Sigmoid colon (tissue), 7 donors: Measurements from ENCODE around the gene KCNG2. TPM values are rescaled to one million over a fixed set of nuclear protein-coding genes. Genes with fewer than 3 reads are reported as not detected.

Experiments used
- DNase-seq: peaks from one replicate; pipeline ENCODE4 v3.0.0-alpha.2; 2019
- H3K27ac ChIP-seq, 4 donors: fragments of 200-600 bp; sonication (generic); one replicate each; pipeline ENCODE4 v1.5.1; 2016 to 2019; ENCODE audit warnings: mild to moderate bottlenecking in 1 of 4
- H3K27me3 ChIP-seq, 3 donors: fragments of 200-600 bp; sonication (generic); one replicate each; pipeline ENCODE4 v1.5.1; 2019; ENCODE audit warnings: mild to moderate bottlenecking in 1 of 3
- H3K36me3 ChIP-seq, 4 donors: fragments of 200-600 bp; sonication (generic); one replicate each; pipeline ENCODE4 v1.5.1; 2016 to 2019
- H3K4me1 ChIP-seq, 4 donors: fragments of 200-600 bp; sonication (generic); one replicate each; pipeline ENCODE4 v1.5.1; 2017 to 2019
- H3K4me3 ChIP-seq, 4 donors: fragments of 200-600 bp; sonication (generic); one replicate each; pipeline ENCODE4 v1.5.1; 2017 to 2019; ENCODE audit warnings: mild to moderate bottlenecking in 2 of 4, moderate library complexity in 1 of 4
- H3K9me3 ChIP-seq, 4 donors: fragments of 200-600 bp in 3 of 4; sonication (generic) in 3 of 4; one replicate each; pipeline versions ENCODE4 v1.5.1 to v1.6.1; 2013 to 2019
- CTCF ChIP-seq, 4 experiments: fragments of 450-650 bp in 3 of 4; fragments of 200-600 bp in 1 of 4; IDR thresholded peaks; one replicate each; pipeline ENCODE4 v1.5.1; 2016 to 2019; ENCODE audit warnings: antibody characterized with exemption in 4 of 4, mild to moderate bottlenecking in 3 of 4, moderate library complexity in 2 of 4
- EP300 ChIP-seq, 4 donors: sonication (generic); formaldehyde crosslinking; IDR thresholded peaks; one replicate each; pipeline ENCODE4 v1.6.1; 2017; ENCODE audit warnings: antibody characterized with exemption in 4 of 4
- POLR2A ChIP-seq, 2 donors: fragments of 450-650 bp; IDR thresholded peaks; one replicate each; pipeline ENCODE4 v1.6.1; 2016; ENCODE audit warnings: antibody characterized with exemption in 2 of 2, mild to moderate bottlenecking in 2 of 2, moderate library complexity in 2 of 2
- POLR2AphosphoS5 ChIP-seq, 4 donors: sonication (generic); formaldehyde crosslinking; IDR thresholded peaks; one replicate each; pipeline ENCODE4 v1.6.1; 2017; ENCODE audit warnings: antibody characterized with exemption in 4 of 4
- WGBS, 2 donors: extraction: QIAGEN DNeasy Blood & Tissue Kit; methylation state at CpG; one replicate each; pipeline ENCODE4 v1.1.7; 2013; 5-methylcytosine and 5-hydroxymethylcytosine counted together
- intact Hi-C: fragments of 100-400 bp; cut with DNase I; formaldehyde crosslinking; loops from one replicate; pipeline ENCODE4 v1.15.1; 2023
- polyA plus RNA-seq, 3 donors: library from polyadenylated mRNA; stranded (reverse); fragments of 200-250 nt; gene quantifications; one replicate each; pipeline ENCODE4 v1.2.3, GENCODE V29; 2013
- total RNA-seq, 4 donors: library from RNA; depleted of rRNA; stranded (reverse); fragments of >200 nt; gene quantifications; one replicate each; pipeline ENCODE4 v1.1.0, GENCODE V29; 2016
- donor health status: healthy with polysubstance abuse.
- donor health status: Bipolar disorder and iron deficiency.
- donor health status: healthy.

Gene KCNG2
- total and polyA plus RNA-seq, 7 donors: 0.15 to 0.41 TPM; not detected in 5

GRCh38 chr18:79789091-79789891 lies 8.4 kb upstream of the KCNG2 start:
- H3K9me3 ChIP-seq: no peaks in the 10 kb centered on the region
- peak; percentile 60 for DNase-seq
- 93 to 94% methylated on average over 54 of the region's 54 CpGs for WGBS, 2 donors

GRCh38 chr18:79789901-79790890 lies 7.5 kb upstream of the KCNG2 start:
- DNase-seq: peak; percentile 40
- Histone ChIP-seq H3K27ac (no peak overlapping the region), H3K4me3 (no peak overlapping the region), H3K27me3 (peaks cover 16 to 72% (median 40%) of the 10 kb centered on the region in 3 donors), H3K9me3 (no peaks in the 10 kb centered on the region), H3K36me3 (no peaks in the 10 kb centered on the region), H3K4me1 (peaks cover 0 to 10% (median 9%) of the 10 kb centered on the region in 4 donors)
- WGBS, 2 donors: 75% methylated on average over 46 of the region's 46 CpGs
- intact Hi-C loops: no loop called here
- TF ChIP-seq CTCF (IDR thresholded peaks at IDR 0.05): no peak
- TF ChIP-seq POLR2AphosphoS5 (IDR thresholded peaks at IDR 0.05): no peak
- TF ChIP-seq EP300 (IDR thresholded peaks at IDR 0.05): no peak
- TF ChIP-seq POLR2A (IDR thresholded peaks at IDR 0.05): no peak

More at GRCh38 chr18:79789091-79789891, 8.4 kb upstream of the KCNG2 start:
- Histone ChIP-seq H3K4me1 (peaks cover 0 to 10% (median 9%) of the 10 kb centered on the region in 4 donors), H3K36me3 (no peaks in the 10 kb centered on the region), H3K27me3 (peaks cover 16 to 81% (median 44%) of the 10 kb centered on the region in 3 donors), H3K27ac (no peak overlapping the region), H3K4me3 (no peak overlapping the region)
- intact Hi-C loops: no loop called here
- TF ChIP-seq POLR2A (IDR thresholded peaks at IDR 0.05) (no peak), EP300 (IDR thresholded peaks at IDR 0.05) (no peak), CTCF (IDR thresholded peaks at IDR 0.05) (no peak), POLR2AphosphoS5 (IDR thresholded peaks at IDR 0.05) (no peak)

GRCh38 chr18:79790996-79791972 lies 6.5 kb upstream of the KCNG2 start:
- H3K9me3 ChIP-seq: no peaks in the 10 kb centered on the region
- intact Hi-C loops: no loop called here
- H3K36me3 ChIP-seq: no peaks in the 10 kb centered on the region
- H3K4me3 ChIP-seq: no peak overlapping the region
- H3K4me1 ChIP-seq: peaks cover 0 to 10% (median 9%) of the 10 kb centered on the region in 4 donors
- no peak overlapping the region for H3K27ac ChIP-seq
- WGBS, 2 donors: 29 to 41% methylated on average over 21 of the region's 21 CpGs
- peak; percentile 69 for DNase-seq
- peaks cover 16 to 72% (median 38%) of the 10 kb centered on the region in 3 donors for H3K27me3 ChIP-seq
- TF ChIP-seq POLR2AphosphoS5 (IDR thresholded peaks at IDR 0.05) (peak in 1 of 4 donors; percentile 19), EP300 (IDR thresholded peaks at IDR 0.05) (peak in 2 of 4 donors; percentile 57 to 67), POLR2A (IDR thresholded peaks at IDR 0.05) (no peak)

GRCh38 chr18:79792096-79792987 lies 5.4 kb upstream of the KCNG2 start:
- Histone ChIP-seq H3K36me3 (no peaks in the 10 kb centered on the region), H3K4me3 (no peak overlapping the region), H3K27me3 (peaks cover 18 to 71% (median 31%) of the 10 kb centered on the region in 3 donors), H3K4me1 (peaks cover 0 to 10% (median 9%) of the 10 kb centered on the region in 4 donors), H3K9me3 (no peaks in the 10 kb centered on the region), H3K27ac (no peak overlapping the region)
- WGBS, 2 donors: 71 to 84% methylated on average over 46 of the region's 46 CpGs
- TF ChIP-seq EP300 (IDR thresholded peaks at IDR 0.05) (no peak), CTCF (IDR thresholded peaks at IDR 0.05) (no peak)
- peak; percentile 58 for DNase-seq
- intact Hi-C loops: no loop called here
